ENCODE results near the gene KLHL3. TPM values are rescaled to one million over a fixed set of nuclear protein-coding genes. Genes with fewer than 3 reads are reported as not detected.

Gene KLHL3
- total RNA-seq, 4 donors from 2014 or later = 1.0 to 3.0 (median 2.1) TPM

- no peak overlapping the region for H3K4me3 ChIP-seq (ENCODE audit: low read depth, poor library complexity, severe bottlenecking)
- no peak for DNase-seq (ENCODE audit: low spot score in 2 of 2)
- no peak for TF ChIP-seq POLR2A (IDR thresholded peaks at IDR 0.05)
- no peak for TF ChIP-seq CTCF (IDR thresholded peaks at IDR 0.05)
- 83 to 87% methylated on average over 4 of the region's 4 CpGs for WGBS, 2 donors
- intact Hi-C loops (cut with DNase I; ENCODE audit: low total_unique reads) = loop anchor here (10.0 kb wide), 1 partner anchor 105 kb away; no protein-coding TSS in a partner anchor
Observed at GRCh38 chr5:137739737-137740136, 3.8 kb upstream of the KLHL3 start.

- H3K4me3 ChIP-seq (ENCODE audit: low read depth, poor library complexity, severe bottlenecking) = no peak overlapping the region
- no peak for DNase-seq (ENCODE audit: low spot score in 2 of 2)
- intact Hi-C loops (cut with DNase I; ENCODE audit: low total_unique reads) = no loop called here
- 79 to 87% methylated on average over 3 of the region's 3 CpGs for WGBS, 2 donors
- no peak for TF ChIP-seq POLR2A (IDR thresholded peaks at IDR 0.05)
- no peak for TF ChIP-seq CTCF (IDR thresholded peaks at IDR 0.05)
Observed at GRCh38 chr5:137738947-137739346, 3.1 kb upstream of the KLHL3 start.

- 67 to 75% methylated on average over 5 of the region's 5 CpGs for WGBS, 2 donors
- TF ChIP-seq CTCF (IDR thresholded peaks at IDR 0.05) (no peak), POLR2A (IDR thresholded peaks at IDR 0.05) (no peak)
- no peak for DNase-seq (ENCODE audit: low spot score in 2 of 2)
- intact Hi-C loops (cut with DNase I; ENCODE audit: low total_unique reads) = no loop called here
- H3K4me3 ChIP-seq (ENCODE audit: low read depth, poor library complexity, severe bottlenecking) = no peak overlapping the region
Observed at GRCh38 chr5:137737349-137738131, 1.7 kb upstream of the KLHL3 start.

GRCh38 chr5:137736496-137736895 is 607 bp upstream of the KLHL3 start:
- WGBS, 2 donors = 93 to 96% methylated on average over 1 of the region's 1 CpG
- no peak for DNase-seq (ENCODE audit: low spot score in 2 of 2)
- intact Hi-C loops (cut with DNase I; ENCODE audit: low total_unique reads) = no loop called here
- no peak for TF ChIP-seq CTCF (IDR thresholded peaks at IDR 0.05)
- no peak for TF ChIP-seq POLR2A (IDR thresholded peaks at IDR 0.05)
- H3K4me3 ChIP-seq (ENCODE audit: low read depth, poor library complexity, severe bottlenecking) = no peak overlapping the region

GRCh38 chr5:137734962-137735554 is 831 bp downstream of the KLHL3 start:
- WGBS, 2 donors = 1 to 5% methylated on average over 14 of the region's 14 CpGs
- intact Hi-C loops (cut with DNase I; ENCODE audit: low total_unique reads) = no loop called here
- peak overlapping the region; percentile 0 for H3K4me3 ChIP-seq (ENCODE audit: low read depth, poor library complexity, severe bottlenecking)
- TF ChIP-seq CTCF (IDR thresholded peaks at IDR 0.05) (no peak), POLR2A (IDR thresholded peaks at IDR 0.05) (no peak)
- DNase-seq (ENCODE audit: low spot score in 2 of 2) = peak; percentile 29 to 88
